ENCODE measurements around the gene FAM217A. TPM values are rescaled to one million over a fixed set of nuclear protein-coding genes. Genes with fewer than 3 reads are reported as not detected.
A peak's percentile ranks its signal among the peaks of the same experiment; 100 is the strongest.

The FAM217A gene
- total and polyA plus RNA-seq, 2 of the 13 experiments (the other 11 are each of a cell fraction or from before 2014, with no cell fraction given): not detected

- TF ChIP-seq, protein P1, sequence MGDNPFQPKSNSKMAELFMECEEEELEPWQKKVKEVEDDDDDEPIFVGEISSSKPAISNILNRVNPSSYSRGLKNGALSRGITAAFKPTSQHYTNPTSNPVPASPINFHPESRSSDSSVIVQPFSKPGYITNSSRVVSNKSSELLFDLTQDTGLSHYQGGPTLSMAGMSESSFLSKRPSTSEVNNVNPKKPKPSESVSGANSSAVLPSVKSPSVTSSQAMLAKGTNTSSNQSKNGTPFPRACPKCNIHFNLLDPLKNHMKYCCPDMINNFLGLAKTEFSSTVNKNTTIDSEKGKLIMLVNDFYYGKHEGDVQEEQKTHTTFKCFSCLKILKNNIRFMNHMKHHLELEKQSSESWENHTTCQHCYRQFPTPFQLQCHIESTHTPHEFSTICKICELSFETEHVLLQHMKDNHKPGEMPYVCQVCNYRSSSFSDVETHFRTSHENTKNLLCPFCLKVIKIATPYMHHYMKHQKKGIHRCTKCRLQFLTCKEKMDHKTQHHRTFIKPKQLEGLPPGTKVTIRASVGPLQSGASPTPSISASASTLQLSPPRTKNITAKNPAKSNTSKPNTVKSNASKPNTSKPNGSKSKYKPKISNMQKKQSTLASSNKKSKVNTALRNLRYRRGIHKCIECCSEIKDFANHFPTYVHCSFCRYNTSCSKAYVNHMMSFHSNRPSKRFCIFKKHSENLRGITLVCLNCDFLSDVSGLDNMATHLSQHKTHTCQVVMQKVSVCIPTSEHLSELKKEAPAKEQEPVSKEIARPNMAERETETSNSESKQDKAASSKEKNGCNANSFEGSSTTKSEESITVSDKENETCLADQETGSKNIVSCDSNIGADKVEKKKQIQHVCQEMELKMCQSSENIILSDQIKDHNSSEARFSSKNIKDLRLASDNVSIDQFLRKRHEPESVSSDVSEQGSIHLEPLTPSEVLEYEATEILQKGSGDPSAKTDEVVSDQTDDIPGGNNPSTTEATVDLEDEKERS (CRISPR knock-in tag; IDR thresholded peaks at IDR 0.05): peak; percentile 83; the same call in 1 of the 2 replicates
- TF ChIP-seq, protein P2, sequence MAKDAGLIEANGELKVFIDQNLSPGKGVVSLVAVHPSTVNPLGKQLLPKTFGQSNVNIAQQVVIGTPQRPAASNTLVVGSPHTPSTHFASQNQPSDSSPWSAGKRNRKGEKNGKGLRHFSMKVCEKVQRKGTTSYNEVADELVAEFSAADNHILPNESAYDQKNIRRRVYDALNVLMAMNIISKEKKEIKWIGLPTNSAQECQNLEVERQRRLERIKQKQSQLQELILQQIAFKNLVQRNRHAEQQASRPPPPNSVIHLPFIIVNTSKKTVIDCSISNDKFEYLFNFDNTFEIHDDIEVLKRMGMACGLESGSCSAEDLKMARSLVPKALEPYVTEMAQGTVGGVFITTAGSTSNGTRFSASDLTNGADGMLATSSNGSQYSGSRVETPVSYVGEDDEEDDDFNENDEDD (CRISPR knock-in tag; IDR thresholded peaks at IDR 0.05; ENCODE audit: borderline replicate concordance): peak; percentile 63
- TF ChIP-seq ZNF678 (CRISPR knock-in tag; IDR thresholded peaks at IDR 0.05): no peak
- TF ChIP-seq ZNF18 (CRISPR knock-in tag; IDR thresholded peaks at IDR 0.05; ENCODE audit: insufficient replicate concordance): peak; percentile 60
- peak; percentile 62; the same call in 1 of the 2 replicates for TF ChIP-seq MEIS1 (CRISPR knock-in tag; IDR thresholded peaks at IDR 0.05; ENCODE audit: borderline replicate concordance)
- peak; percentile 82 for TF ChIP-seq ZNF792 (CRISPR knock-in tag; IDR thresholded peaks at IDR 0.05)
- TF ChIP-seq ZNF335 (CRISPR knock-in tag; IDR thresholded peaks at IDR 0.05): no peak; the same call in 1 of the 2 replicates
- no peak; the same call in 1 of the 2 replicates for TF ChIP-seq HIC2 (CRISPR knock-in tag; IDR thresholded peaks at IDR 0.05; ENCODE audit: low read depth)
- TF ChIP-seq FIP1L1 (IDR thresholded peaks at IDR 0.05; ENCODE audit: borderline replicate concordance, insufficient read depth, low read depth, low read length): 0 out of 2 replicates have a peak, but pooled peaks have one; percentile 61
- TF ChIP-seq, protein P3, sequence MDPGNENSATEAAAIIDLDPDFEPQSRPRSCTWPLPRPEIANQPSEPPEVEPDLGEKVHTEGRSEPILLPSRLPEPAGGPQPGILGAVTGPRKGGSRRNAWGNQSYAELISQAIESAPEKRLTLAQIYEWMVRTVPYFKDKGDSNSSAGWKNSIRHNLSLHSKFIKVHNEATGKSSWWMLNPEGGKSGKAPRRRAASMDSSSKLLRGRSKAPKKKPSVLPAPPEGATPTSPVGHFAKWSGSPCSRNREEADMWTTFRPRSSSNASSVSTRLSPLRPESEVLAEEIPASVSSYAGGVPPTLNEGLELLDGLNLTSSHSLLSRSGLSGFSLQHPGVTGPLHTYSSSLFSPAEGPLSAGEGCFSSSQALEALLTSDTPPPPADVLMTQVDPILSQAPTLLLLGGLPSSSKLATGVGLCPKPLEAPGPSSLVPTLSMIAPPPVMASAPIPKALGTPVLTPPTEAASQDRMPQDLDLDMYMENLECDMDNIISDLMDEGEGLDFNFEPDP (CRISPR knock-in tag; conservative IDR thresholded peaks at IDR 0.05): no peak
- no peak for TF ChIP-seq HMGA1 (CRISPR knock-in tag; conservative IDR thresholded peaks at IDR 0.05)
- TF ChIP-seq, protein P4, sequence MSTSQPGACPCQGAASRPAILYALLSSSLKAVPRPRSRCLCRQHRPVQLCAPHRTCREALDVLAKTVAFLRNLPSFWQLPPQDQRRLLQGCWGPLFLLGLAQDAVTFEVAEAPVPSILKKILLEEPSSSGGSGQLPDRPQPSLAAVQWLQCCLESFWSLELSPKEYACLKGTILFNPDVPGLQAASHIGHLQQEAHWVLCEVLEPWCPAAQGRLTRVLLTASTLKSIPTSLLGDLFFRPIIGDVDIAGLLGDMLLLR (CRISPR knock-in tag; IDR thresholded peaks at IDR 0.05): peak; percentile 28; the same call in 1 of the 2 replicates
- no peak for TF ChIP-seq ZNF552 (CRISPR knock-in tag; IDR thresholded peaks at IDR 0.05; ENCODE audit: borderline replicate concordance)
- no peak for TF ChIP-seq ZNF562 (CRISPR knock-in tag; IDR thresholded peaks at IDR 0.05; ENCODE audit: borderline replicate concordance)
- TF ChIP-seq ZNF766 (CRISPR knock-in tag; IDR thresholded peaks at IDR 0.05; ENCODE audit: borderline replicate concordance): no peak; the same call in 1 of the 2 replicates
- TF ChIP-seq, protein P5, sequence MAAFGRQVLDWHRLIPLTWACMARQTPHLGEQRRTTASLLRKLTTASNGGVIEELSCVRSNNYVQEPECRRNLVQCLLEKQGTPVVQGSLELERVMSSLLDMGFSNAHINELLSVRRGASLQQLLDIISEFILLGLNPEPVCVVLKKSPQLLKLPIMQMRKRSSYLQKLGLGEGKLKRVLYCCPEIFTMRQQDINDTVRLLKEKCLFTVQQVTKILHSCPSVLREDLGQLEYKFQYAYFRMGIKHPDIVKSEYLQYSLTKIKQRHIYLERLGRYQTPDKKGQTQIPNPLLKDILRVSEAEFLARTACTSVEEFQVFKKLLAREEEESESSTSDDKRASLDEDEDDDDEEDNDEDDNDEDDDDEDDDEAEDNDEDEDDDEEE (CRISPR knock-in tag; IDR thresholded peaks at IDR 0.05): no peak
Observed at GRCh38 chr6:4021133-4021853, 57.6 kb downstream of the FAM217A start (continued).

Data from HepG2 (cell line).